ENCODE results near the gene ZNF813. TPM values are rescaled to one million over a fixed set of nuclear protein-coding genes. Genes with fewer than 3 reads are reported as not detected.
"Not testable (repeated sequence)": the region's sequence is repeated elsewhere in the genome, so short reads cannot be mapped to it uniquely, and the experiment has no call there.

ZNF813 gene
- 12.0 and 13.9 TPM in 2 replicates for total RNA-seq (2014; rRNA removed; shearing (Covaris generic))

DNA sequence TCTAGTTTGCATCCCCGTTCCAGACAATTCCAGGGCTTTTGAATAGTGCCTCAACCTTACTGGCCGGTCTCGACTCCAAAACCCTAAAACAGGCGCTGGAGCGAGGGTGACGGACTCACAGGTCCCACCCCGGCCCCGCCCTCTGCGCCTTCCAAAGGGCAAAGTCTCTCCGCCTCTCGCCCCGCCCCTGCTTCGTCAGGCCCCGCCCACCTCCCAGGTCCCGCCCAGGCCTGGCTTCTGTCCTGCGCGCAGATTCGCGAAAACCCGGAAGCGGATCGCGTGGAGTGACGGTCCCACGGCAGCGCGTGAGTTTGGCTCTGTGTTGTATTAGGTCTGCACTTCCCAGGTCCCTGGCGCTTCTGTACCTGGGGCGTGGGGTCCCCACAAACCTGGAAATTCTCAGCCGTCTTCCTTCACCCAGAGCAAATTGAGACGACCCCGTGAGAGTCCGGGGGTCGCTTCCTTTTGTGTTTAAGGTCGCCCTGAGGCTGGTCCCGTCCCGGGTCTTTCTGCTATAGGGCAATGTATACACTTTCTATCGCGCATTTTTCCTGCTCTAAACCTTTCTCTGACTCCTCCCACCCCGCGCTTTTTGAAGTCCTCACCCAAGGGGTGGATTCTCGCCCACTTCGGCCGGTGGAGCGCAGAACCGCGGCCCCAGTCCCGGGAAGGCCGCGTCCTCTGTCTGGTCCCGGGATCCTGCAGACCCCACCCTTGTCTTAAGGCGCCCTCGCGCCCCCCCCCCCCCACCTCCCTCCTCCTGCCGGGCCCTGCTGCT is at the start of gene ZNF813:
ZNF813 (plus strand) TSS at position 249 of the 778 bp plus-strand sequence. CDS start 16,090 bp downstream, outside the sequence.
- Histone ChIP-seq H3K27me3 (ENCODE audit: control insufficient read depth, insufficient read depth, low read length) (no peaks in the 10 kb centered on the region), H3K36me3 (replicated peaks; ENCODE audit: control insufficient read depth, insufficient read depth, low read length) (no peaks in the 10 kb centered on the region)
- peak; percentile 97 for DNase-seq

DNA sequence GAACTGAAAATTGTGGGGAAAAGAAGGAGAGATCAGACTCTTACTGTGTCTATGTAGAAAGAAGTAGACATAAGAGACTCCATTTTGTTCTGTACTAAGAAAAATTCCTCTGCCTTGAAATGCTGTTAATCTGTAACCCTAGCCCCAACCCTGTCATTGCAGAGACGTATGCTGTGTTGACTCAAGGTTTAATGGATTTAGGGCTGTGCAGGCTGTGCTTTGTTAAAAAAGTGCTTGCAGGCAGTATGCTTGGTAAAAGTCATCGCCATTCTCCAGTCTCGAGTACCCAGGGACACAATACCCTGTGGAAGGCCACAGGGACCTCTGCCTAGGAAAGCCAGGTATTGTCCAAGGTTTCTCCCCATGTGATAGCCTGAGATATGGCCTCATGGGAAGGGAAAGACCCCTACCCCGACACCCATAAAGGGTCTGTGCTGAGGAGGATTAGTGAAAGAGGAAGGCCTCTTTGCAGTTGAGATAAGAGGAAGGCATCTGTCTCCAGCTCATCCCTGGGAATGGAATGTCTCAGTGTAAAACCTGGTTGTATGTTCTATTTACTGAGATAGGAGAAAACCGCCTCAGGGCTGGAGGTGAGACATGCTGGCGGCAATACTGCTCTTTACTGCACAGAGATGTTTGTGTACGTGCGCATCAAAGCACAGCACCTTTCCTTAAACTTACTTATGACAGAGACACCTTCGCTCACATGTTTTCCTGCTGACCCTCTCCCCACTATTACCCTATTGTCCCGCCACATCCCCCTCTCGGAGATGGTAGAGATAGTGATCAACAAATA is 46.8 kb upstream of the ZNF813 start:
- not testable (repeated sequence) for DNase-seq; H3K36me3 ChIP-seq (replicated peaks; ENCODE audit: control insufficient read depth, insufficient read depth, low read length); H3K4me3 ChIP-seq (ENCODE audit: insufficient read depth, low read depth, low read length); H3K27me3 ChIP-seq (ENCODE audit: control insufficient read depth, insufficient read depth, low read length)

More for the DNA sequence above, at the start of gene ZNF813:
- peak within 1 kb of the TSS; percentile 85 for H3K4me3 ChIP-seq (ENCODE audit: insufficient read depth, low read depth, low read length)

GRCh38 chr19:53422551-53422950 is 45.0 kb upstream of the ZNF813 start:
- H3K36me3 ChIP-seq (replicated peaks; ENCODE audit: control insufficient read depth, insufficient read depth, low read length): no peaks in the 10 kb centered on the region
- no peak overlapping the region for H3K4me3 ChIP-seq (ENCODE audit: insufficient read depth, low read depth, low read length)
- H3K27me3 ChIP-seq (ENCODE audit: control insufficient read depth, insufficient read depth, low read length): no peaks in the 10 kb centered on the region
- DNase-seq: no peak

DNA sequence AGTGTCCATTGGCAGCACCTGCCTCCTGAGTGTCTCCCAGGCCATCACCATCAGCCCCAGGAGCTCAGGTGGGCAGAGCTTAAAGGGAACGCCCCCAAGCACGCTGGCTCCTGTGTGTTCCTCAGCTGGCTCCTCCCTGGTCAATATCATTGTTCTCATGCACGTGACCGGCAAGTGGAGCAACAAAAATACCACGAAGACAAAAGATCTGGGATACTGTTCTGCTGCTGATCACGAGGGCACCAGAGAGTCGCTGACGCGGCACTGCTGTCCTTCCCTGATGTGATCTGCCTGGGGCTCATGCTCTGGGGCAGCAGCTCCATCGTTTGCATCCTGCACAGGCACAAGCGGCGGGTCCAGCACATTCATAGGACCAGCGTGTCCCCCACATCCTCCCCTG is 44.5 kb upstream of the ZNF813 start:
- not testable (repeated sequence) for H3K4me3 ChIP-seq (ENCODE audit: insufficient read depth, low read depth, low read length); DNase-seq; H3K27me3 ChIP-seq (ENCODE audit: control insufficient read depth, insufficient read depth, low read length); H3K36me3 ChIP-seq (replicated peaks; ENCODE audit: control insufficient read depth, insufficient read depth, low read length)

- H3K4me3 ChIP-seq (ENCODE audit: insufficient read depth, low read depth, low read length); DNase-seq: not testable (repeated sequence)
Measured at GRCh38 chr19:53423680-53424079, 43.9 kb upstream of the ZNF813 start.

DNA sequence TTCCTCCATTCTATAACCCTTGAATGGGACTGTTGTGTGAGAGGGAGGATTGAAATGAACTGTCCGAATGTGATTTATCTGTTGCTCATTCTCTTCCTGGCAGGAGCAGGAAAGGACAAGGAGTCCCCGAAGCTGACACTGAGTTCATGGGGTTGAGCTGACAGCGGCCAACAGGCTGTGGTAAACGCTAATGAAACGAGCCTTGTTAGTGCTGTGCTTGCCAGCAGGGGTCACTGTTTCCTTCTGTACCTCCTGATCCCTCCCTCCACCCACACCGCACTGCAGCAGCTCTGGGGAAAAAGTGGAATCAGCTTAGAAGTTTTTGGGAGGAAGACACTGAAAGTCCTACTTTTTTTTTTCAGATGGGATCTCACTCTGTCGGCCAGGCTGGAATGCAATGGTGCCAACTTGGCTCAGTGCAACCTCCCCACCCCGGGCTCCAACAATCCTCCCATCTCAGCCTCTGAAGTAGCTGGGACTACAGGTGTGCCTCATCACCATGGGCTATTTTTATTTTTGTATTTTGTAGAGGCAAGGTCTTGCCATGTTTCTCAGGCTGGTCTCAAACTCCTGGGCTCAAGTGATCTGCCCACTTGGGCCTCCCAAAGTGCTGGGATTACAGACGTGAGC is 42.5 kb upstream of the ZNF813 start:
- DNase-seq: peak; percentile 75
- H3K36me3 ChIP-seq (replicated peaks; ENCODE audit: control insufficient read depth, insufficient read depth, low read length): no peaks in the 10 kb centered on the region
- no peaks in the 10 kb centered on the region for H3K27me3 ChIP-seq (ENCODE audit: control insufficient read depth, insufficient read depth, low read length)
- H3K4me3 ChIP-seq (ENCODE audit: insufficient read depth, low read depth, low read length): no peak overlapping the region

More at GRCh38 chr19:53423680-53424079, 43.9 kb upstream of the ZNF813 start:
- not testable (repeated sequence) for H3K36me3 ChIP-seq (replicated peaks; ENCODE audit: control insufficient read depth, insufficient read depth, low read length); H3K27me3 ChIP-seq (ENCODE audit: control insufficient read depth, insufficient read depth, low read length)

GRCh38 chr19:53431399-53432087 is 36.0 kb upstream of the ZNF813 start, which contains the start of gene ZNF761:
Gene ZNF761 (plus strand): TSS chr19:53431984. CDS start chr19:53447269, 15,285 bp downstream.
- peaks cover 5% of the 10 kb centered on the region for H3K36me3 ChIP-seq (replicated peaks; ENCODE audit: control insufficient read depth, insufficient read depth, low read length)
- DNase-seq: peak; percentile 95

DNA sequence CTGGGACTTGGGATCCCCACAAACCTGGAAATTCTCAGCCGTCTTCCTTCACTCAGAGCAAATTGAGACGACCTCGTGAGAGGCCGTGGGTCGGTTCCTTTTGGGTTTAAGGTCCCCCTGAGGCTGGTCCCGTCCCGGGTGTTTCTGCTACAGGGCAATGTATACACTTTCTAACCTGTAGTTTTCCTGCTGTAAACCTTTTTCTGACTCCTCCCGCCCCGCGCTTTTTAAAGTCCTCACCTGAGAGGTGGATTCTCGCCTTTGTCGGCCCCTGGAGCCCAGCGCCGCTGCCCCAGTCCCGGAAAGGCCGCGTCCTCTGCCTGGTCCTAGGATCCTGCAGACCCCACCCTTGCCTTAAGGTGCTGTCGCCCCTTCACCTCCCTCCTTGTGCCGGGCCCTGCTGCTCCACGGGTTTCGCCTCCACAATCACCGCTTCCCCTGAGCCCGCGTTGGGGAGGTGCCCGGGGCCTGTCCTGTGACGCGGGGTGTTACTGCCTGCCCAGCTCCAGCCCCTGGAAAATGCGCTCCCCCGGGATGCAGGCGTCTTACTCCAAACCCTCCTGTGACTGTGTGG is 35.4 kb upstream of the ZNF813 start:
- Histone ChIP-seq H3K36me3 (replicated peaks; ENCODE audit: control insufficient read depth, insufficient read depth, low read length) (peaks cover 5% of the 10 kb centered on the region), H3K27me3 (ENCODE audit: control insufficient read depth, insufficient read depth, low read length) (no peaks in the 10 kb centered on the region), H3K4me3 (ENCODE audit: insufficient read depth, low read depth, low read length) (peak overlapping the region; percentile 59)
- peak; percentile 67 for DNase-seq

More at GRCh38 chr19:53431399-53432087, 36.0 kb upstream of the ZNF813 start, which contains the start of gene ZNF761:
- Histone ChIP-seq H3K27me3 (ENCODE audit: control insufficient read depth, insufficient read depth, low read length) (no peaks in the 10 kb centered on the region), H3K4me3 (ENCODE audit: insufficient read depth, low read depth, low read length) (peak within 1 kb of the TSS; percentile 59)

GRCh38 chr19:53443809-53444208 is 23.7 kb upstream of the ZNF813 start:
- H3K27me3 ChIP-seq (ENCODE audit: control insufficient read depth, insufficient read depth, low read length); H3K4me3 ChIP-seq (ENCODE audit: insufficient read depth, low read depth, low read length); DNase-seq: not testable (repeated sequence)
- H3K36me3 ChIP-seq (replicated peaks; ENCODE audit: control insufficient read depth, insufficient read depth, low read length): peaks cover 21% of the 10 kb centered on the region

DNA sequence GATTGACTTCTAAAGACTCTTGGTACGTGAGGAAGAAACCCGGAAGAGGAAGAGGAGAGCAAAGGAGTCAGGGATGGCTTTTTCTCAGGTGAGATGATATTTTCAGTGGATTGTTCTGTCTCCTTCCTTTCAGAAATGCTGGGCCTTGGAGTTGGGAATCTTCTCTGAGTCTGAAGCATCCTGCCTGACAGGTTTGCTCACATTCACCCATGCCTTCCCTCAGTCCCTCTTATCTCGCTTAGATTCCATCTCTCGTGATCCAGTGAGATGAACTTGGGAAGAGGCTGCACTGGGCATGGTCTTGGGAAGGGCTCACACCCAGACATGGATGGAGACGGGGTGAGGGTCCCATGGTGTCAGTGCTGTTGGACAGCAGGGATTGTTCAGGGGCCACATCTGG is 20.3 kb upstream of the ZNF813 start:
- H3K27me3 ChIP-seq (ENCODE audit: control insufficient read depth, insufficient read depth, low read length); DNase-seq; H3K4me3 ChIP-seq (ENCODE audit: insufficient read depth, low read depth, low read length): not testable (repeated sequence)
- peaks cover 16% of the 10 kb centered on the region for H3K36me3 ChIP-seq (replicated peaks; ENCODE audit: control insufficient read depth, insufficient read depth, low read length)

DNA sequence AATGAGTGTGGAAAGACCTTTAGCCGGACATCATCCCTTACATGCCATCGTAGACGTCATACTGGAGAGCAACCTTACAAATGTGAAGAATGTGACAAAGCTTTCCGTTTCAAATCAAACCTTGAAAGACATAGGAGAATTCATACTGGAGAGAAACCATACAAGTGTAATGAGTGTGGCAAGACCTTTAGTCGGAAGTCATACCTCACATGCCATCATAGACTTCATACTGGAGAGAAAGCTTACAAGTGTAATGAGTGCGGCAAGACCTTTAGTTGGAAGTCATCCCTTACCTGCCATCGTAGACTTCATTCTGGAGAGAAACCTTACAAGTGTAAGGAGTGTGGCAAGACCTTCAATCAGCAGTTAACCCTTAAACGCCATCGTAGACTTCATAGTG is 11.7 kb upstream of the ZNF813 start:
- Histone ChIP-seq H3K27me3 (ENCODE audit: control insufficient read depth, insufficient read depth, low read length) (no peaks in the 10 kb centered on the region), H3K36me3 (replicated peaks; ENCODE audit: control insufficient read depth, insufficient read depth, low read length) (peaks cover 21% of the 10 kb centered on the region), H3K4me3 (ENCODE audit: insufficient read depth, low read depth, low read length) (no peak overlapping the region)
- no peak for DNase-seq

- DNase-seq; H3K4me3 ChIP-seq (ENCODE audit: insufficient read depth, low read depth, low read length); H3K27me3 ChIP-seq (ENCODE audit: control insufficient read depth, insufficient read depth, low read length): not testable (repeated sequence)
- H3K36me3 ChIP-seq (replicated peaks; ENCODE audit: control insufficient read depth, insufficient read depth, low read length): peaks cover 10% of the 10 kb centered on the region
Measured at GRCh38 chr19:53460131-53460721, 7.3 kb upstream of the ZNF813 start.

DNA sequence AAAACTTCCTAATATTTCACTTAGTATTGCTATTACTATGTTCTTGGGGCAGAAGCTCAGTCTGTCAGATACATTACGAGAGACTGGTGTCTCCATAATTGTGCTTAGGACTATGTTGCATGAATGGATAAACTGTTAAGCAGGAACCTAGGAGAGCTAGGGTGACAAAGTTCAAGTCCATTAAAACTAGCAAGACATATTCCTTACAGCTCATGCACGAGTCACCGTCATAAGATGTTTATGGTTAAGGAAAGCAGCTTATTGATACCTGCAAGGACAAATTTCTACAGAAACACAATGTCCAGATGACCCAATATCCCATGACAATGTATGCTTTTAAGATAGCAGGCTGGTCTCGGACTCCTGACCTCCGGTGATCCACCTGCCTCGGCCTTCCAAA is 5.7 kb upstream of the ZNF813 start:
- no peak for DNase-seq
- no peak overlapping the region for H3K4me3 ChIP-seq (ENCODE audit: insufficient read depth, low read depth, low read length)

More for the DNA sequence above, 5.7 kb upstream of the ZNF813 start:
- Histone ChIP-seq H3K36me3 (replicated peaks; ENCODE audit: control insufficient read depth, insufficient read depth, low read length) (no peaks in the 10 kb centered on the region; the same call in 1 of the 2 replicates), H3K27me3 (ENCODE audit: control insufficient read depth, insufficient read depth, low read length) (no peaks in the 10 kb centered on the region)
